GM23338 (cell line): ENCODE results near the gene OGDHL.

ENCODE experiments used
- CREB1 ChIP-seq: fragments of 250-450 bp; sonication (Bioruptor Pico); IDR thresholded peaks from 2 replicates; pipeline ENCODE4 v1.5.0; 2020; ENCODE audit warnings: low read depth, mild to moderate bottlenecking, moderate library complexity
- EZH2 ChIP-seq: fragments of 200-600 bp; sonication (generic); IDR thresholded peaks from one replicate; pipeline ENCODE4 v1.8.0; 2017; ENCODE audit warnings: antibody characterized with exemption, mild to moderate bottlenecking, low read depth; ENCODE audit not compliant: unreplicated experiment
- EZH2phosphoT487 ChIP-seq: fragments of 200-600 bp; sonication (generic); IDR thresholded peaks from one replicate; pipeline ENCODE4 v1.8.1; 2018; ENCODE audit warnings: antibody characterized with exemption; ENCODE audit not compliant: unreplicated experiment
- JUNB ChIP-seq: IDR thresholded peaks from one replicate; pipeline ENCODE4 v1.6.1; 2016; ENCODE audit warnings: antibody characterized with exemption; ENCODE audit not compliant: unreplicated experiment
- POLR2AphosphoS5 ChIP-seq: IDR thresholded peaks from 2 replicates; pipeline ENCODE4 v1.6.1; 2016; ENCODE audit warnings: antibody characterized with exemption, low read depth
- ZNF114 ChIP-seq: fragments of 250-450 bp; sonication (Bioruptor Pico); IDR thresholded peaks from 2 replicates; pipeline ENCODE4 v1.5.0; 2020; ENCODE audit warnings: mild to moderate bottlenecking, moderate library complexity
- ZNF331 ChIP-seq: fragments of 250-450 bp; sonication (Bioruptor Pico); IDR thresholded peaks from 2 replicates; pipeline ENCODE4 v1.5.0; 2020; ENCODE audit warnings: low read depth, mild to moderate bottlenecking, moderate library complexity
- TF ChIP-seq, protein P1 (sequence below): IDR thresholded peaks from one replicate; pipeline ENCODE4 v1.6.1; 2018; ENCODE audit warnings: antibody characterized with exemption; ENCODE audit not compliant: unreplicated experiment
- TF ChIP-seq, protein P2 (sequence below), 2 experiments: fragments of 200-600 bp in 1 of 2; sonication (generic) in 1 of 2; conservative IDR thresholded peaks; 2 replicates each; pipeline versions ENCODE4 v1.5.1 to v1.6.1; 2016 to 2017; ENCODE audit warnings: antibody characterized with exemption in 2 of 2, low read depth in 2 of 2, mild to moderate bottlenecking in 2 of 2, moderate library complexity in 1 of 2

DNA sequence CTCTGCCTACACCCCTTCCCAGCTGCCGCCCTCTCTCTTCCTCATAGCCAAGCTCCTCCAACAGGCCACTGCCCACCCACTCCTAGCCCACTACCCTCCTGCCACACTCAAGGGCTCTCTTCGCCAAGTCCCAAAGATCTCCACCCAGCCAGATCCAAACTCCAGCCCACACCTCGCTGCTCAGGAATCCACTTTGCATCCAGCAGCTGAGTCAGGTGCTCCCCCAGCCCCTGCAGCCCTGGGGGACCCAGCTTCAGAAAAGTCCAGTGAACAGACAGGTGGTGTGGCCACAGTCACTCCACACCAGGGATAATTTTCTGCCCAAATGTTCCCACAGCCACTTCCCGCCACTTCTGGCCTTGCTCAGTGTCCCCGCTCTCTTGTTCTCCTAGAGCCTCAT, 10.9 kb downstream of the OGDHL start:
- TF ChIP-seq, protein P1, sequence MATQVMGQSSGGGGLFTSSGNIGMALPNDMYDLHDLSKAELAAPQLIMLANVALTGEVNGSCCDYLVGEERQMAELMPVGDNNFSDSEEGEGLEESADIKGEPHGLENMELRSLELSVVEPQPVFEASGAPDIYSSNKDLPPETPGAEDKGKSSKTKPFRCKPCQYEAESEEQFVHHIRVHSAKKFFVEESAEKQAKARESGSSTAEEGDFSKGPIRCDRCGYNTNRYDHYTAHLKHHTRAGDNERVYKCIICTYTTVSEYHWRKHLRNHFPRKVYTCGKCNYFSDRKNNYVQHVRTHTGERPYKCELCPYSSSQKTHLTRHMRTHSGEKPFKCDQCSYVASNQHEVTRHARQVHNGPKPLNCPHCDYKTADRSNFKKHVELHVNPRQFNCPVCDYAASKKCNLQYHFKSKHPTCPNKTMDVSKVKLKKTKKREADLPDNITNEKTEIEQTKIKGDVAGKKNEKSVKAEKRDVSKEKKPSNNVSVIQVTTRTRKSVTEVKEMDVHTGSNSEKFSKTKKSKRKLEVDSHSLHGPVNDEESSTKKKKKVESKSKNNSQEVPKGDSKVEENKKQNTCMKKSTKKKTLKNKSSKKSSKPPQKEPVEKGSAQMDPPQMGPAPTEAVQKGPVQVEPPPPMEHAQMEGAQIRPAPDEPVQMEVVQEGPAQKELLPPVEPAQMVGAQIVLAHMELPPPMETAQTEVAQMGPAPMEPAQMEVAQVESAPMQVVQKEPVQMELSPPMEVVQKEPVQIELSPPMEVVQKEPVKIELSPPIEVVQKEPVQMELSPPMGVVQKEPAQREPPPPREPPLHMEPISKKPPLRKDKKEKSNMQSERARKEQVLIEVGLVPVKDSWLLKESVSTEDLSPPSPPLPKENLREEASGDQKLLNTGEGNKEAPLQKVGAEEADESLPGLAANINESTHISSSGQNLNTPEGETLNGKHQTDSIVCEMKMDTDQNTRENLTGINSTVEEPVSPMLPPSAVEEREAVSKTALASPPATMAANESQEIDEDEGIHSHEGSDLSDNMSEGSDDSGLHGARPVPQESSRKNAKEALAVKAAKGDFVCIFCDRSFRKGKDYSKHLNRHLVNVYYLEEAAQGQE, result no peak
- TF ChIP-seq, protein P2, sequence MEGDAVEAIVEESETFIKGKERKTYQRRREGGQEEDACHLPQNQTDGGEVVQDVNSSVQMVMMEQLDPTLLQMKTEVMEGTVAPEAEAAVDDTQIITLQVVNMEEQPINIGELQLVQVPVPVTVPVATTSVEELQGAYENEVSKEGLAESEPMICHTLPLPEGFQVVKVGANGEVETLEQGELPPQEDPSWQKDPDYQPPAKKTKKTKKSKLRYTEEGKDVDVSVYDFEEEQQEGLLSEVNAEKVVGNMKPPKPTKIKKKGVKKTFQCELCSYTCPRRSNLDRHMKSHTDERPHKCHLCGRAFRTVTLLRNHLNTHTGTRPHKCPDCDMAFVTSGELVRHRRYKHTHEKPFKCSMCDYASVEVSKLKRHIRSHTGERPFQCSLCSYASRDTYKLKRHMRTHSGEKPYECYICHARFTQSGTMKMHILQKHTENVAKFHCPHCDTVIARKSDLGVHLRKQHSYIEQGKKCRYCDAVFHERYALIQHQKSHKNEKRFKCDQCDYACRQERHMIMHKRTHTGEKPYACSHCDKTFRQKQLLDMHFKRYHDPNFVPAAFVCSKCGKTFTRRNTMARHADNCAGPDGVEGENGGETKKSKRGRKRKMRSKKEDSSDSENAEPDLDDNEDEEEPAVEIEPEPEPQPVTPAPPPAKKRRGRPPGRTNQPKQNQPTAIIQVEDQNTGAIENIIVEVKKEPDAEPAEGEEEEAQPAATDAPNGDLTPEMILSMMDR (conservative IDR thresholded peaks at IDR 0.05; ENCODE audit: low read depth in 2 of 2), result no peak
- TF ChIP-seq POLR2AphosphoS5, result no peak
- TF ChIP-seq EZH2, result no peak
- no peak for TF ChIP-seq ZNF331
- no peak for TF ChIP-seq CREB1 (CRISPR knock-in tag)
- TF ChIP-seq ZNF114 (CRISPR knock-in tag), result no peak
- no peak for TF ChIP-seq JUNB
- no peak for TF ChIP-seq EZH2phosphoT487
